ENCODE results near the gene CIB2.

The CIB2 gene

DNA sequence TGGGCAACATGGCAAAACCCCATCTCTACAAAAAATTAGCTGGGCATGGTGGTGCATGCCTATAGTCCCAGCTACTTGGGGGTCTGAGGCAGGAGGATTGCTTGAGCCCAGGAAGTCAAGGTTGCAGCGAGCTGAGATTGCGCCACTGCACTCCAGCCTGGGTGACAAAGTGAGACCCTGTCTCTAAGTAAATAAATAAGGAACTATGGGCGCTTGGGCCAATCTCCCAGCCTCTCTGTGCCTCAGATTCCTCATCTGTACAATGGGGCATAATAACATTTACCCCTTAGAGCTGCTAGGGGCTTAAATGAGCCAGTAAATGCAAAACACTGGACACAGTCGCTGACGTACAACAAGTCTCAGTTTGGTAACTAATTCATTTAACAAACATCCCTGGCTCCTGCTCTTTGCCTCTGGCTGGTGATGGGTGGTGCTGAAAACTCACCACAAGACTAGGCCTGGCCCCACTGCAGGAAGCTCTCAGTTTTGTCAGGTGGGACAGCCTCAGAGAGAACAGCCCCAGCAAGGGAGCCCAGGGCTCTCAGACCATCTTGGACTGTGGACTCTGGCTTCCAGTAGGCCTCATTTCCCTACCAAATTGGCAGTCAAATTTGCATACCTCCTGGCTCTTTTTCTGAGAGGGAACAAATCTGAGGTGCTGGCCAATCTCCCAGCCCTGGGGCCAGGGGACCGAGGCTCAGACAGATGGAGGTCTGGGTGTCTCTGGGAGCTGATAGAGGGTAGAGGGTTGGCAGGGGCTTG is 47.4 kb downstream of the CIB2 start:
- DNase-seq (ENCODE audit: low spot score), result no peak

- DNase-seq (ENCODE audit: low spot score), result no peak
Observed at GRCh38 chr15:78083186-78083585, 48.1 kb downstream of the CIB2 start.

DNA sequence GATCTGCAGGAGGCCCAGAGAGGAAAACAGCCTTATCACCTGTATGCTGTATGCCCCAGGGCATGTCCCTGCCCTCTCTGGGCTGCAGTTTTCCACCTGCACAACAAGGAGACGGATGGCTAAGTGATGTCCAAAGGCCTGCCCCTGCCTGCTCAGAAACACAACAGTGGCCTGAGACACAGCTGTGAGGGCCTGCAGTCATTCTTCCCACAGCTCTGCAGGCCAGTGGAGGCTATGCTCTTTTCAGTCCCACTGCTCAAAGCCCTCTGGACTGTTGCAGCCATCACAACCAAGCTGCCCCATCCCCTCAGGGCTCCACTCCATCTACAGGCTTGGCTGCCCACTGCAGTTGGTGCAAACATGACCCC is 48.5 kb downstream of the CIB2 start:
- no peak for DNase-seq (ENCODE audit: low spot score)

GRCh38 chr15:78082106-78082742 is 49.0 kb downstream of the CIB2 start:
- DNase-seq (ENCODE audit: low spot score), result no peak

- DNase-seq (ENCODE audit: low spot score), result no peak
Observed at GRCh38 chr15:78080088-78080460, 51.2 kb downstream of the CIB2 start.

DNA sequence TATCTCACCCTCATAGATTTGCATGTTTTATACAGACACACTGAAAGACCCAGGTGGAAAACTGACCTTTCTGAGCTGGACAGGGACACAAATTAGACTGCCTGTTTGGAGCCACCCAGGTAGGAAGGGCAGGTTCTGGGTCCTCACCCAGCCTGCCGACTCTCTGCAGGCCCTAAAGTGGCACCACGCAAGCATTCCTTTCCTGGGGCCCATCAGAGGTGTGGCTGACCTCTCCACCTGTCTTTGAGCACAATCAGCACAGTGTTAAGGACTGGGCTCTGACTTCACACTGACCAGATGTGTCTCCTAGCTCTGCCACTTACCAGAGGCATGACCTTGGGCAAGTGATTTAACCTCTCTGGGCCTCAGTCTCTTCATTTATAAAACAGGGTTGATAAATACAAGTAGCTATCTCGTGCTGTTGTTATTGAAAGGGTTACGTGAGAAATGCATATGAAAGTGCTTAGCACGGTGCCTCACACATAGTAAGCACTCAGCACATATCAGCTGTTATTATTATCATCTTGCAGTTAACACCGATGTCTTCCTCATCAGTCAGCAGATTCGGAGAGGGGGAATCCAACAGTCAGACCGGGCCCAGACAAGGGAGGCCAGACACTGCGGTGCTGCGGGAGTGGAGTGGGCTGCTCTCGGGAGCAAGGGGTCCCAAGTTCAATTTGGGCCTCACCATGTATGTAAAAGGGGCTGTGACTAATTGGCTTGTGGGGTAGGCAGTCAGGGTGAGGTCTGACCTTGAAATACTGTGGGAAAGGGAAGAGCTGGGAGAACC is 51.8 kb downstream of the CIB2 start:
- DNase-seq (ENCODE audit: low spot score), result no peak

DNA sequence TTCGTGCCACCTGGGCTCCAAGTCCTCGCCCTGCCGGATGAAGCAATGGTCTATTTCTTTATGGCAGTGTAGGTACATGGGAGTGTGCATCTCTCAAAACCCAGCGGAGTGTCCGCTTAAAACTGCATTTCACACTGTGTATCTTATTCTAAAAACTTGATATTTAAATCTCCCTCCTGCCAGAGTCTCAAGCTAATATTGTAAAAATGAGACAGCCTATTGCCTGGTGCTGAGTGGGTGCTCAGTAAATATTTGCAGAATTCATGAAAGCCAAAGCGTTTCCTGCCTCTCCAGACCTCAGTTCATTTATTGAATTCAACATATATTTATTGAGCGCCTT is 53.4 kb downstream of the CIB2 start:
- no peak for DNase-seq (ENCODE audit: low spot score)

DNA sequence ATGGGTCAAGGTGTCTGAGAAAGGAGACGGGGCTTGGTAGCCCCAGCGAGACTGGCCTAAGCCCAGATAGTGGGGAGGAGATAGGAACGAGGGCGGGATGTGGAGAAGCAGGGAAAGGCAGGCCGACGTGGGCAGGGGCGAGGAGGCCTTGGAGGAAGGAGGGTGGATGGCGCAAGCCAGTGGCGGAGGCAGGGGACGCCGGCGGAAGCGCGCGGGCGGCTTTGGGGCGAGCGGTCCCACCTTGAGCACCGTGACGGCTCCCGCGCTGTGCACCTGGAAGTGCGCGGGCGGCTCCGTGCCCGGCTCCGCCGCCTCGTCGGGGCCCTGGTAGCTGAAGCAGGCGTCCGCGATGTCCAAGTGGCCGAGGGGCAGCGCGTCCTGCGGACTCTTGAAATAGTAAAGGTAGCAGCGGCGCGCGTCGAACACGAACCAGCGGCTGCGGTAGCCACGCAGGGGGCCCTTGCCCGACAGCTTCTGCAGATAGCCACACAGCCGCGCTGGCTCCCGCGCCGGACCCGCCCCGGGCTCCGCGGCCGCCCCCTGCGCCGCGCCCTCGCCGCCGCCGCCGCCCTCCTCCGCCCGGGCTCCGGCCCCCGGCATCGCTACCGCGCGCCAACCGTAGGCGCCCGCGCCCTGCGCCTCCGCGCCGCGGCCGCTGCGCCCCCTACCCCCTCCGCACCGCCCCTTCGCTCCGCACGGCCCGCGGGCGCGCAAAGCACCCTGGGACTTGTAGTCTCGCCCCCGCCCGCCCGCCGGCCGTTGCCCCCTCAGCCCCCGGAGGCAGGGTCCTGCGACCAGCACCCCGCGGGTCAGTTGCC is 54.0 kb downstream of the CIB2 start, which contains the start of gene TBC1D2B:
TSS of gene TBC1D2B (minus strand) at position 659 of the 818 bp plus-strand sequence. CDS start at position 600, 59 bp downstream.
- peak; percentile 66 for DNase-seq (ENCODE audit: low spot score)

- DNase-seq (ENCODE audit: low spot score), result no peak
Observed at GRCh38 chr15:78076231-78077052, 54.8 kb downstream of the CIB2 start.

GRCh38 chr15:78075490-78076230 is 55.6 kb downstream of the CIB2 start:
- no peak for DNase-seq (ENCODE audit: low spot score)

- DNase-seq (ENCODE audit: low spot score), result no peak
Observed at GRCh38 chr15:78073046-78073787, 58.0 kb downstream of the CIB2 start.

- no peak for DNase-seq (ENCODE audit: low spot score)
Observed at GRCh38 chr15:78072080-78072892, 59.0 kb downstream of the CIB2 start.

- DNase-seq (ENCODE audit: low spot score), result no peak
Observed at GRCh38 chr15:78071383-78071782, 59.9 kb downstream of the CIB2 start.

DNA sequence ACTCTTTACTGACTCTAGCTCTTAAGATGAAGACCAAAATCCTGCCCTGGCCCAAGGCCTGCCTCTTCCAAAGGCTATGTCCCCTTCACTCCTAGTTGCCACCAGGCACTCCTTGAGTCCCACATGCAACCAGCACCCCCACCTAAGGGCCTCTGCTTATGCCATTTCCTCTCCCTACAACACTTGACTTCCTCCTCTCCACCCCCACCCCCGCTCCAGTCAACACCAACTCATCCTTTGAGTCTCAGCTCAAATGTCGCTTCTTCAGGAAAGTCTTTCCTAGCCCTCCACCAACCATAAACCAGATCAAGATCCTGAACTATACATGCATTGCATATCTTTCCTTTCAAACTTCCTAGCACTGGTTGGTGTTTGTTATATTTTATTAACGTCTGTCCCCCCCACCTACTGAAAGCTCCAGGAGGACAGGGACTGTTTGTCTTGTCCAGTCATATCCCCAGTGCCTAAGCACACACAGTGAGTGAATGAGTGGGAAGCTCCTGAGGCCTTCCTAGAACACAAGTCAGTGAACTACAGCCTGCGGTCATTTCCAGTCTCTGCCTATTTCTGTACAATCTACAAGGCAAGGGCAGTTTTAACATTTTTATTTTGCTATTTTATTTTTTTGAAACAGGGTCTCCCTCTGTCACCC is 61.1 kb downstream of the CIB2 start:
- DNase-seq (ENCODE audit: low spot score), result no peak

DNA sequence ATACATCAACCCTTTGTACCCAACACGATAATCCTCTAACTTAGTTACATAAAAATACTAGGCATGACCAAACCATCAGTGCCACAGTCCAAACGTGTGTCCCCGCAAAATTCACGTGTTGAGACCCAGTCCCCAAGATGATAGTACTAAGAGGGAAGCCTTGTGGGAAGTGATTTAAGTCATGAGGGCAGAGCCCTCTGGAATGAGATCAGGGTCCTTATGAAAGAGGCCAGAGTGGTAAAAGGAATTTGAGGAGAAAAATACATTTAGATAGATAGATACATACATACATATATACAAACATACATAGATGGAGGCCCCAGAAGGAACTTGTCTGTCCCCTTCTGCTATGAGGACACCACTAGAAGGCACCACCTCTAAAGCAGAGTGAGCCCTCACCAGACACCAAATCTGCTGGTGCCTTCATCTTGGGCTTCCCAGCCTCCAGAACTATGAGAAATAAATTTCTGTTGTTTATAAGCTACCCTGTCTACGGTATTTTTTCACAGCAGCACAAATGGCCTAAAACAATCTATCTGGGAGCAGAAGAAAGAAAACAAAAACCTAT is 61.7 kb downstream of the CIB2 start:
- no peak for DNase-seq (ENCODE audit: low spot score)

- DNase-seq (ENCODE audit: low spot score), result no peak
Observed at GRCh38 chr15:78069052-78069414, 62.2 kb downstream of the CIB2 start.

DNA sequence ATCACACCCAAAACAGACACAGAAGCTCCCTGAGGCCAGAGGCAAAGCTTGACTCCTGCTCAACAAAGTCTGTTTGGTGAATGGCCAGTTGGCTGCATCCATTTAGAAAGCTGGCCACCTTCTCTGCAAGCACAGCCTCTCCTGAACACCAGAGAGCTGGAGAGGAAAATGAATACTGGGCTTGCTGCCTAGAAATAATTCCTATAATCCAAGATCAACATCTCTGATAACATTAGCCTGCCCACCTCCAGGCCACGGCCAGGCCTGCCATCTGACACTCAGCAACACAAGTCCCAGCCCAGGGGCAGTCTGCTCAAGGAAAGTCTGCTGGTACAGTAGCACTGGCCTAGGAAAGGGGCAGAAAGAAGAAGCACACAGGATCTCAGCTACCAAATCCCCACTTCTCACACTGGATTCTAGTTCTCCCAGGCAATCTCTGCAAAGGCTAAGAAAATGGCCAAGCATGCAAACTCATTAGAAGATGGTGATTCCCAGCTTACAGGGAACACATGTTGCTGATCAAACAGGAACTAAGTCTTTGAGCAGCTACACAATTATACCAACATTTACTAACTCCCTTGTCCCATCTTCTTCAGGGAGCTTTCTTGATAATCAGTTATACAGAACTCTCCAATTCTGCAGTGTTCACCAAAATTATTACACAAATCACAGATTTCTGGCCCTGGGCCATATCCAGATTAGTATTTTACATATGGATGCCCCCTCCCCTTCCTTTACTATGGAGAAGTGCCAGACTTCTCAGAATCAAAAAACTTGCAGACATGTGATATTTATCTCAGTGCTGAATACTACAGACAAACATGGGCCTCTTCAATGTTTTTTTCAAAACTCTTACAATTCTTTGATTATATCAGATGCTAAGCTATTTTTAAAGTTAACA is 63.7 kb downstream of the CIB2 start:
- no peak for DNase-seq (ENCODE audit: low spot score)

Measured in LoVo (cell line).